ENCODE measurements around the gene FBLIM1.

FBLIM1 gene

DNA sequence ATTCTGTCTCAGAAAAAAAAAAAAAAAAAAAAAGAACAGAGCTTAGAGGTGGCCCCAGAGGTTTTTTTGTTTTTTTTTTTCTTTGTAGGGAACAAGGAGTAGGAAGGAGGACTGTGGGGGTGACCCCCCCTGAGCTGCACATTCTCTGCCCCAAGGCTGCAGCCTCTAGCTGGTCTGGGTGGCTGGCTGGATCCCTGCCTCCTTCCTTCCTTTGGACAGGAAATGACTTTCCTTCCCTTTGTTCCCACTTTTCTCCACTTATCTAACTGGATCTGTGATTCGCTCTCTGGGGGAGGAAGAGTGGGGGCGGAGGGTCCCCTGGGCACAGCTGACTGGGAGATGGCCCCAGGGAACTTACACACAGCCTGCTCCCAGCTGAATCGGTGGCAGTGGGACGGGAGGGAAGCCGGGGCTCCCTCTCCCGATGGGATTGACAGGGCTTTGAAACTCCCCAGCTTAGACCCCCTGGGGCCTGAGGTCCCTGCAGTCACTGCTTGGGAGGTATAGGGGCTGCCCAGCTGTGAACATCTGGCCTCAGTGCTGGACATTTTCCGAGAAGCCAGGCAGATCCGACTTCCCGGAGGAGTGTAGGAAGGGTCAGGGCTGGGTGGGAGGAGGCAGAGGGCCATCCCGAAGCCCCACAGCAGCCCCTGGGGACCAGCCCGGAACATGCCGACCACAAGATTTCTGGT lies 2.1 kb downstream of the FBLIM1 start:
- Histone ChIP-seq H3K79me2 (ENCODE audit: control insufficient read depth, low read length) (no peaks in the 10 kb centered on the region), H3K9me3 (ENCODE audit: control insufficient read depth, insufficient read depth, low read length) (no peaks in the 10 kb centered on the region), H3K9me2 (replicated peaks; ENCODE audit: control insufficient read depth, low read length) (no peaks in the 10 kb centered on the region), H3K27me3 (ENCODE audit: control insufficient read depth, low read length) (peaks cover 41% of the 10 kb centered on the region), H4K20me1 (ENCODE audit: control insufficient read depth, insufficient read depth, low read depth, low read length) (peaks cover 3% of the 10 kb centered on the region; the same call in 1 of the 2 replicates), H3K4me2 (ENCODE audit: low read length) (no peak overlapping the region), H3F3A (ENCODE audit: control insufficient read depth, insufficient read depth) (no peaks in the 10 kb centered on the region), H3K4me1 (ENCODE audit: control insufficient read depth, low read length) (no peaks in the 10 kb centered on the region), H3K36me3 (ENCODE audit: control insufficient read depth, low read length) (no peaks in the 10 kb centered on the region), H3K27ac (ENCODE audit: low read depth, low read length) (no peak overlapping the region), H3K4me3 (ENCODE audit: low read length) (no peak overlapping the region)
- TF ChIP-seq, protein P1, sequence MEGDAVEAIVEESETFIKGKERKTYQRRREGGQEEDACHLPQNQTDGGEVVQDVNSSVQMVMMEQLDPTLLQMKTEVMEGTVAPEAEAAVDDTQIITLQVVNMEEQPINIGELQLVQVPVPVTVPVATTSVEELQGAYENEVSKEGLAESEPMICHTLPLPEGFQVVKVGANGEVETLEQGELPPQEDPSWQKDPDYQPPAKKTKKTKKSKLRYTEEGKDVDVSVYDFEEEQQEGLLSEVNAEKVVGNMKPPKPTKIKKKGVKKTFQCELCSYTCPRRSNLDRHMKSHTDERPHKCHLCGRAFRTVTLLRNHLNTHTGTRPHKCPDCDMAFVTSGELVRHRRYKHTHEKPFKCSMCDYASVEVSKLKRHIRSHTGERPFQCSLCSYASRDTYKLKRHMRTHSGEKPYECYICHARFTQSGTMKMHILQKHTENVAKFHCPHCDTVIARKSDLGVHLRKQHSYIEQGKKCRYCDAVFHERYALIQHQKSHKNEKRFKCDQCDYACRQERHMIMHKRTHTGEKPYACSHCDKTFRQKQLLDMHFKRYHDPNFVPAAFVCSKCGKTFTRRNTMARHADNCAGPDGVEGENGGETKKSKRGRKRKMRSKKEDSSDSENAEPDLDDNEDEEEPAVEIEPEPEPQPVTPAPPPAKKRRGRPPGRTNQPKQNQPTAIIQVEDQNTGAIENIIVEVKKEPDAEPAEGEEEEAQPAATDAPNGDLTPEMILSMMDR (IDR thresholded peaks at IDR 0.05; ENCODE audit: low read depth, low read length, poor library complexity, severe bottlenecking), result no peak
- TF ChIP-seq EZH2phosphoT487 (IDR thresholded peaks at IDR 0.05; ENCODE audit: borderline replicate concordance, low read length), result no peak

GRCh38 chr1:15761366-15762128 lies 3.0 kb downstream of the FBLIM1 start:
- Histone ChIP-seq H3K36me3 (ENCODE audit: control insufficient read depth, low read length) (no peaks in the 10 kb centered on the region), H3K4me2 (ENCODE audit: low read length) (no peak overlapping the region), H3K79me2 (ENCODE audit: control insufficient read depth, low read length) (no peaks in the 10 kb centered on the region), H3K27me3 (ENCODE audit: control insufficient read depth, low read length) (peaks cover 34% of the 10 kb centered on the region), H3K4me3 (ENCODE audit: low read length) (no peak overlapping the region), H3K9me2 (replicated peaks; ENCODE audit: control insufficient read depth, low read length) (no peaks in the 10 kb centered on the region), H3K9me3 (ENCODE audit: control insufficient read depth, insufficient read depth, low read length) (no peaks in the 10 kb centered on the region), H3K27ac (ENCODE audit: low read depth, low read length) (no peak overlapping the region), H3F3A (ENCODE audit: control insufficient read depth, insufficient read depth) (no peaks in the 10 kb centered on the region), H3K4me1 (ENCODE audit: control insufficient read depth, low read length) (peaks cover 7% of the 10 kb centered on the region), H4K20me1 (ENCODE audit: control insufficient read depth, insufficient read depth, low read depth, low read length) (peaks cover 3% of the 10 kb centered on the region; the same call in 1 of the 2 replicates)
- TF ChIP-seq, protein P1 (IDR thresholded peaks at IDR 0.05; ENCODE audit: low read depth, low read length, poor library complexity, severe bottlenecking), result no peak
- no peak for TF ChIP-seq EZH2phosphoT487 (IDR thresholded peaks at IDR 0.05; ENCODE audit: borderline replicate concordance, low read length)

DNA sequence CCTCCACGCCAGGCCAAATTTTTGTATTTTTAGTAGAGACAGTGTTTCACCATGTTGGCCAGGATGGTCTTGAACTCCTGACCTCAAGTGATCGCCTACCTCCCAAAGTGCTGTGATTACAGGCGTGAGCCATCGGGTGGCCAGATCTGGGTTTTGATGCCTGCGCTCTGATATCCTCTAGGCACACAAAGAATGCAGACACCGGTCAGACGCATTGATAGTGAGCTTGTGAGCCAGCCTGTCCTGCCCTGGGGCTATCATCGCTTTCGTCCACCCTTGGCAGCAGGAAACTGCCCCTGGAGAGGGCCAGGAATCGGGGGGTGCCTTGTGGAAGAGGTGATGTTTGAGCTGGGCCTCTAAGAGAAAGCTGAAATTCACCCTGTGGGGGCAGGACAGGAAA lies 4.0 kb downstream of the FBLIM1 start:
- H3K79me2 ChIP-seq (ENCODE audit: control insufficient read depth, low read length), result no peaks in the 10 kb centered on the region
- no peaks in the 10 kb centered on the region for H3F3A ChIP-seq (ENCODE audit: control insufficient read depth, insufficient read depth)
- no peaks in the 10 kb centered on the region for H3K36me3 ChIP-seq (ENCODE audit: control insufficient read depth, low read length)
- no peak overlapping the region for H3K4me2 ChIP-seq (ENCODE audit: low read length)
- no peak overlapping the region for H3K4me3 ChIP-seq (ENCODE audit: low read length)
- H3K27ac ChIP-seq (ENCODE audit: low read depth, low read length), result no peak overlapping the region
- H3K27me3 ChIP-seq (ENCODE audit: control insufficient read depth, low read length), result peaks cover 24% of the 10 kb centered on the region
- TF ChIP-seq, protein P1 (IDR thresholded peaks at IDR 0.05; ENCODE audit: low read depth, low read length, poor library complexity, severe bottlenecking), result no peak
- TF ChIP-seq EZH2phosphoT487 (IDR thresholded peaks at IDR 0.05; ENCODE audit: borderline replicate concordance, low read length), result no peak
- H3K4me1 ChIP-seq (ENCODE audit: control insufficient read depth, low read length), result peaks cover 7% of the 10 kb centered on the region
- H3K9me3 ChIP-seq (ENCODE audit: control insufficient read depth, insufficient read depth, low read length), result no peaks in the 10 kb centered on the region
- H3K9me2 ChIP-seq (replicated peaks; ENCODE audit: control insufficient read depth, low read length), result no peaks in the 10 kb centered on the region
- H4K20me1 ChIP-seq (ENCODE audit: control insufficient read depth, insufficient read depth, low read depth, low read length), result peaks cover 3% of the 10 kb centered on the region; the same call in 1 of the 2 replicates
